HepG2 (cell line): ENCODE measurements around the gene EXOC3L4. TPM values are rescaled to one million over a fixed set of nuclear protein-coding genes. Genes with fewer than 3 reads are reported as not detected.

Experiments
- AGO1 ChIP-seq: fragments of 200-400 bp; formaldehyde crosslinking; IDR thresholded peaks from 2 replicates; pipeline ENCODE4 v1.6.1; 2017; ENCODE audit warnings: mild to moderate bottlenecking, low read depth, low read length, moderate library complexity; ENCODE audit not compliant: poor library complexity, severe bottlenecking
- CHD4 ChIP-seq: fragments of 200-600 bp; sonication (generic); IDR thresholded peaks from 2 replicates; pipeline ENCODE4 v1.7.0; 2017; ENCODE audit warnings: mild to moderate bottlenecking, low read length, borderline replicate concordance
- ELK4 ChIP-seq: sonication (generic); formaldehyde crosslinking; IDR thresholded peaks from 2 replicates; pipeline ENCODE4 v1.9.0; 2021; ENCODE audit warnings: missing genetic modification reagents, borderline replicate concordance
- GABPA ChIP-seq, 2 experiments: IDR thresholded peaks; 2 replicates each; pipeline ENCODE4 v1.6.1; 2011 to 2016; ENCODE audit warnings: low read depth in 2 of 2, low read length in 1 of 2, missing biosample characterization in 1 of 2, missing genetic modification characterization in 1 of 2
- GABPB1 ChIP-seq: IDR thresholded peaks from 2 replicates; pipeline ENCODE4 v1.6.1; 2016; ENCODE audit warnings: mild to moderate bottlenecking, missing genetic modification reagents, moderate library complexity, missing compliant biosample characterization
- HNRNPK ChIP-seq: fragments of 200-400 bp; formaldehyde crosslinking; IDR thresholded peaks from 2 replicates; pipeline ENCODE4 v1.6.1; 2018; ENCODE audit warnings: low read length, low read depth, moderate library complexity, mild to moderate bottlenecking; ENCODE audit not compliant: poor library complexity, severe bottlenecking
- HOXD1 ChIP-seq: sonication (generic); formaldehyde crosslinking; IDR thresholded peaks from 2 replicates; pipeline ENCODE4 v1.5.0; 2020; ENCODE audit warnings: missing genetic modification reagents
- KLF12 ChIP-seq: sonication (generic); formaldehyde crosslinking; IDR thresholded peaks from 2 replicates; pipeline ENCODE4 v1.4.0; 2020; ENCODE audit warnings: missing genetic modification reagents, borderline replicate concordance
- PBX3 ChIP-seq: sonication (generic); formaldehyde crosslinking; IDR thresholded peaks from 2 replicates; pipeline ENCODE4 v1.8.1; 2023; ENCODE audit warnings: missing genetic modification reagents, inconsistent platforms, borderline replicate concordance
- PRMT3 ChIP-seq: sonication (generic); formaldehyde crosslinking; IDR thresholded peaks from 2 replicates; pipeline ENCODE4 v1.8.1; 2022; ENCODE audit warnings: low read depth, mild to moderate bottlenecking, moderate library complexity, missing genetic modification reagents, borderline replicate concordance
- USF2 ChIP-seq, 2 experiments: sonication (generic) in 1 of 2; formaldehyde crosslinking in 1 of 2; IDR thresholded peaks; 2 replicates each; pipeline versions ENCODE4 v1.5.1 to v1.6.1; 2011 to 2020; ENCODE audit warnings: borderline replicate concordance in 1 of 2, low read depth in 1 of 2, low read length in 1 of 2, mild to moderate bottlenecking in 1 of 2, missing genetic modification reagents in 1 of 2, moderate library complexity in 1 of 2
- ZBTB14 ChIP-seq: sonication (generic); formaldehyde crosslinking; IDR thresholded peaks from 2 replicates; pipeline ENCODE4 v1.4.0; 2020; ENCODE audit warnings: missing genetic modification reagents
- ZNF138 ChIP-seq: sonication (generic); formaldehyde crosslinking; IDR thresholded peaks from 2 replicates; pipeline ENCODE4 v1.5.0; 2020; ENCODE audit warnings: mild to moderate bottlenecking, low read depth, missing genetic modification reagents
- ZNF18 ChIP-seq: sonication (generic); formaldehyde crosslinking; IDR thresholded peaks from 2 replicates; pipeline ENCODE4 v1.8.0; 2022; ENCODE audit warnings: mild to moderate bottlenecking, missing genetic modification reagents; ENCODE audit not compliant: insufficient replicate concordance
- ZNF329 ChIP-seq: sonication (generic); formaldehyde crosslinking; IDR thresholded peaks from 2 replicates; pipeline ENCODE4 v1.9.0; 2021; ENCODE audit warnings: low read depth, mild to moderate bottlenecking, missing genetic modification reagents
- ZNF383 ChIP-seq: sonication (generic); formaldehyde crosslinking; IDR thresholded peaks from 2 replicates; pipeline ENCODE4 v1.4.0; 2020; ENCODE audit warnings: missing genetic modification reagents, mild to moderate bottlenecking, borderline replicate concordance
- ZNF567 ChIP-seq: sonication (generic); formaldehyde crosslinking; IDR thresholded peaks from 2 replicates; pipeline ENCODE4 v1.8.1; 2023; ENCODE audit warnings: mild to moderate bottlenecking, missing genetic modification reagents, borderline replicate concordance
- ZNF704 ChIP-seq: sonication (generic); formaldehyde crosslinking; IDR thresholded peaks from 2 replicates; pipeline ENCODE4 v1.8.1; 2023; ENCODE audit warnings: mild to moderate bottlenecking, inconsistent platforms, moderate library complexity, missing genetic modification reagents, borderline replicate concordance
- polyA plus RNA-seq, 8 experiments: library from polyadenylated mRNA; depleted of rRNA in 3 of 8; stranded (reverse) in 7 of 8; unstranded in 1 of 8; fragments of >200 nt; fragmentation: Illumina TruSeq in 4 of 8; extraction: Trizol in 4 of 8; gene quantifications; 2 replicates each; pipeline versions ENCODE4 v1.2.1 to v1.2.3, GENCODE V29; 2011 to 2016; ENCODE audit warnings: low read depth in 4 of 8, missing spikeins in 1 of 8, mixed read lengths in 1 of 8; ENCODE audit not compliant: insufficient read depth in 1 of 8
- total RNA-seq, 5 experiments: library from RNA; depleted of rRNA; stranded (reverse); fragments of >200 nt; fragmentation: Illumina TruSeq; extraction: Trizol; gene quantifications; 2 replicates each; pipeline ENCODE4 v1.2.3, GENCODE V29; 2016; ENCODE audit warnings: low read depth in 1 of 5

The EXOC3L4 gene
- total and polyA plus RNA-seq, 2 of the 13 experiments (the other 11 are each of a cell fraction or from before 2014, with no cell fraction given), result 11.8 to 27.0 TPM

GRCh38 chr14:103116636-103117035, 22.1 kb downstream of the EXOC3L4 start (continued):
- TF ChIP-seq ELK4 (CRISPR knock-in tag), result no peak
- TF ChIP-seq CHD4, result no peak
- peak; percentile 98 for TF ChIP-seq AGO1
- TF ChIP-seq ZNF18 (CRISPR knock-in tag), result no peak
- TF ChIP-seq HOXD1 (CRISPR knock-in tag), result no peak
- no peak for TF ChIP-seq ZNF567 (CRISPR knock-in tag)
- no peak for TF ChIP-seq PBX3
- TF ChIP-seq ZNF329 (CRISPR knock-in tag), result no peak
- TF ChIP-seq ZBTB14 (CRISPR knock-in tag), result no peak
- TF ChIP-seq ZNF383 (CRISPR knock-in tag), result no peak
- no peak for TF ChIP-seq USF2 (IDR thresholded peaks at IDR 0.05; ENCODE audit: low read depth, low read length)
- no peak for TF ChIP-seq USF2 (CRISPR knock-in tag; IDR thresholded peaks at IDR 0.05; ENCODE audit: borderline replicate concordance)
- peak; percentile 64; the same call in 1 of the 2 replicates for TF ChIP-seq GABPB1 (CRISPR knock-in tag)
- no peak for TF ChIP-seq KLF12 (CRISPR knock-in tag)
- TF ChIP-seq GABPA (IDR thresholded peaks at IDR 0.05; ENCODE audit: low read depth, low read length), result no peak
- TF ChIP-seq GABPA (CRISPR knock-in tag; IDR thresholded peaks at IDR 0.05; ENCODE audit: low read depth), result peak; percentile 76
- no peak for TF ChIP-seq ZNF704 (CRISPR knock-in tag)
- no peak for TF ChIP-seq PRMT3
- TF ChIP-seq ZNF138 (CRISPR knock-in tag), result no peak
- TF ChIP-seq HNRNPK, result no peak
